Measurements from ENCODE around the gene ZFYVE28. TPM values are rescaled to one million over a fixed set of nuclear protein-coding genes. Genes with fewer than 3 reads are reported as not detected.

ZFYVE28 gene
- total and polyA plus RNA-seq, 12 donors, result 4.3 to 24.6 (median 16.0) TPM

DNA sequence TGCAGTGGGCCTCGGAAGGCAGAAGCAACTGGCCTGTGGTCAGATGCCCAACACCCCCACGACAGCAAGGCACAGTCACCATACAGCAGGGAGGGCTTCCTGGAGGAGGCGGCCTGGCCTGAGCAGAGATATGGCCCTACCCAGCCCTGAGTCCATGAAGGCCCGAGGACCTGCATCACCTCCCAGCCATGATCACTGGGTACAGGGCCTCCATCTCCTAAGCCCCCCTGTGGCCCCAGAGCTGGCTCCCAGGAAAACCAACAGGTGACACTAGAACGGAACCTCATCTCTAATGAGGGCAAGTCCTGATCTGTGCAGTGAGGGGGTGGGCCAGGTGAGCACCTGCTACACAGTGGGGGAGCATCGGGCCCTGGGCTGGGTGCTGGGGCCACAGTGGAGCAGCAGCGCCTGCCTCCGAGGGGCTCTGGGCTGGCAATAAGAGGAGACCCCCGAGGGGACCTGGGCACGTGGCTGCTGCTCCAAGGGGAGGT lies 130.3 kb downstream of the ZFYVE28 start:
- Histone ChIP-seq H3K36me3 (replicated peaks in 1 of 2) (no peaks in the 10 kb centered on the region), H3K27me3 (no peaks in the 10 kb centered on the region), H3K4me3 (no peak overlapping the region), H3K4me1 (replicated peaks in 1 of 2) (peaks cover 8 to 12% of the 10 kb centered on the region in 2 donors), H3K27ac (no peak overlapping the region), H3K9me3 (replicated peaks in 1 of 3) (no peaks in the 10 kb centered on the region)
- TF ChIP-seq POLR2A (IDR thresholded peaks at IDR 0.05), result no peak
- TF ChIP-seq, protein P1, sequence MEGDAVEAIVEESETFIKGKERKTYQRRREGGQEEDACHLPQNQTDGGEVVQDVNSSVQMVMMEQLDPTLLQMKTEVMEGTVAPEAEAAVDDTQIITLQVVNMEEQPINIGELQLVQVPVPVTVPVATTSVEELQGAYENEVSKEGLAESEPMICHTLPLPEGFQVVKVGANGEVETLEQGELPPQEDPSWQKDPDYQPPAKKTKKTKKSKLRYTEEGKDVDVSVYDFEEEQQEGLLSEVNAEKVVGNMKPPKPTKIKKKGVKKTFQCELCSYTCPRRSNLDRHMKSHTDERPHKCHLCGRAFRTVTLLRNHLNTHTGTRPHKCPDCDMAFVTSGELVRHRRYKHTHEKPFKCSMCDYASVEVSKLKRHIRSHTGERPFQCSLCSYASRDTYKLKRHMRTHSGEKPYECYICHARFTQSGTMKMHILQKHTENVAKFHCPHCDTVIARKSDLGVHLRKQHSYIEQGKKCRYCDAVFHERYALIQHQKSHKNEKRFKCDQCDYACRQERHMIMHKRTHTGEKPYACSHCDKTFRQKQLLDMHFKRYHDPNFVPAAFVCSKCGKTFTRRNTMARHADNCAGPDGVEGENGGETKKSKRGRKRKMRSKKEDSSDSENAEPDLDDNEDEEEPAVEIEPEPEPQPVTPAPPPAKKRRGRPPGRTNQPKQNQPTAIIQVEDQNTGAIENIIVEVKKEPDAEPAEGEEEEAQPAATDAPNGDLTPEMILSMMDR (IDR thresholded peaks at IDR 0.05), result no peak
- 83 to 91% (median 88%) methylated on average over 6 to 10 of the region's 10 CpGs for WGBS, 4 donors
- intact Hi-C loops (cut with DNase I), result no loop called here
- peak in 4 of 7 donors; percentile 1 to 28 (median 8) for DNase-seq

DNA sequence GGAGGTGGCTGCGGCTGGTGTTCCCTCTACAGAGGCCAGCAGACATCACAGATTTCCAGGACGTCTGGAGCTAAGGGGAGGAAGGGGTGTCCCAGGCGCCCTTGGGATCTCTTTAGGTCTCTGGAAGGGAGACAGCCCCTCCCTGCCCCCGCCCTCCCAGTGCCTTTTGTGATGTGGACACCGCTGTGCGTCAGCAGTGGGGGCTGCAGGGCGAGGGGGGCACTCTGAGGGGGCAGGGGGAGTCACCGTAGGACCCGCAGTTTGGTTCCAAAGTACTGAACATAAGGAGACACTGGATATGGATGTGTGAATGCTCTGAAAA lies 130.9 kb downstream of the ZFYVE28 start:
- no peak for TF ChIP-seq POLR2A (IDR thresholded peaks at IDR 0.05)
- TF ChIP-seq, protein P1 (IDR thresholded peaks at IDR 0.05), result no peak
- Histone ChIP-seq H3K36me3 (replicated peaks in 1 of 2) (no peaks in the 10 kb centered on the region), H3K27me3 (no peaks in the 10 kb centered on the region), H3K9me3 (replicated peaks in 1 of 3) (no peaks in the 10 kb centered on the region), H3K4me3 (no peak overlapping the region), H3K27ac (no peak overlapping the region), H3K4me1 (replicated peaks in 1 of 2) (peaks cover 3 to 7% of the 10 kb centered on the region in 2 donors)
- intact Hi-C loops (cut with DNase I), result no loop called here
- DNase-seq, result peak in 1 of 7 donors; percentile 11
- WGBS, 4 donors, result 88 to 93% (median 90%) methylated on average over 9 of the region's 9 CpGs

- Histone ChIP-seq H3K4me1 (replicated peaks in 1 of 2) (peaks cover 0 to 2% of the 10 kb centered on the region in 2 donors), H3K27ac (no peak overlapping the region), H3K27me3 (no peaks in the 10 kb centered on the region), H3K36me3 (replicated peaks in 1 of 2) (no peaks in the 10 kb centered on the region), H3K4me3 (no peak overlapping the region), H3K9me3 (replicated peaks in 1 of 3) (no peaks in the 10 kb centered on the region)
- peak in 3 of 7 donors; percentile 2 to 8 (median 7) for DNase-seq
- intact Hi-C loops (cut with DNase I), result no loop called here
- 79 to 92% (median 85%) methylated on average over 11 to 19 of the region's 19 CpGs for WGBS, 4 donors
- TF ChIP-seq, protein P1 (IDR thresholded peaks at IDR 0.05), result no peak
- no peak for TF ChIP-seq POLR2A (IDR thresholded peaks at IDR 0.05)
Measured at GRCh38 chr4:2286904-2287593, 131.4 kb downstream of the ZFYVE28 start.

DNA sequence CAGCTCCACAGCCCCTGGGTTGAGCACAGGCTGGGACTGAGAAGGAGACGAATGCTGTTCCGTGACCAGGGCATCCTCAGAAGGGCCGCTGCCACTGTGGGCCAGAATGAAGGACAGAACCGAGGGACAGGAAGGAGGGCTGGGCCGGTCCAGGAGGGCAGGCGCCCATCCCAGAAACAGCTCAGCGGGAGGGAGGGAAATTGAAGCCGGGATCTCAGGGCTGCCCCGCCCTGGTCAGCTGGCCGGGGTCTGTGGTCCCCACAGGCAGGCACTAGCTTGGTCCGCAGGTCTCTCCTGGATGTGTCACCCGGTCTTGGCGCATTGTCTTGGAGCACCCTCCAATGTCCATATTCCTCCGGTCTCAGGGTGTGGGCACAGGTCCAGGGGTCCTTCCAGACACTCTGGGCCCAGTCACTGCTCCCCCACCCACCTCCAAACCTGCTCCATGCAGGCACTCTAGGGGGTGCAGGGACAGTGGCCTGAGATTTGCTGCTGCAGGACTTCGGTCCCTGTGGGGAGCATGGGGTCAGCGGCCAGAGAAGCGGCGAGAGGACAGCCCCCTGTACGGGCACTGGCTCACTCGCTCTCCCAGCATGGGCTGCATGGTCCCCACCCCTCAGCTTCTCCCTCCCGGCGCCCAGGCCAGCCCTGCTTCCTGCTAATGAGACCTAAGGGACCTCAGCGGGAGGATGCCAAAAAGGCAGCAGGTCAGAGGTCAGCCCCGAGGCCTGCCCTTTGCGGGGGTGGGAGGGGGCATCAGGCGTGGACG lies 132.6 kb downstream of the ZFYVE28 start:
- 75 to 89% (median 83%) methylated on average over 5 to 27 of the region's 27 CpGs for WGBS, 4 donors
- peak in 3 of 7 donors; percentile 5 to 13 (median 6) for DNase-seq
- Histone ChIP-seq H3K27ac (no peak overlapping the region), H3K4me1 (replicated peaks in 1 of 2) (no peaks in the 10 kb centered on the region), H3K9me3 (replicated peaks in 1 of 3) (no peaks in the 10 kb centered on the region), H3K36me3 (replicated peaks in 1 of 2) (no peaks in the 10 kb centered on the region), H3K4me3 (no peak overlapping the region), H3K27me3 (no peaks in the 10 kb centered on the region)
- TF ChIP-seq, protein P1 (IDR thresholded peaks at IDR 0.05), result no peak
- no peak for TF ChIP-seq POLR2A (IDR thresholded peaks at IDR 0.05)
- intact Hi-C loops (cut with DNase I), result no loop called here

Measured in adrenal gland (tissue), 12 donors.